ENCODE data around the gene CRB1.

CRB1 gene

GRCh38 chr1:197250616-197251015 is 17.4 kb upstream of the CRB1 start:
- Histone ChIP-seq H3K36me3 (ENCODE audit: insufficient read depth, low read length) (no peaks in the 10 kb centered on the region), H2AFZ (ENCODE audit: low read depth, low read length) (no peak overlapping the region), H4K20me1 (ENCODE audit: insufficient read depth, low read length) (no peaks in the 10 kb centered on the region), H3K79me2 (ENCODE audit: insufficient read depth, low read length) (no peaks in the 10 kb centered on the region), H3K4me1 (ENCODE audit: insufficient read depth, low read length) (no peaks in the 10 kb centered on the region), H3K9me3 (ENCODE audit: insufficient read depth, low read length, severe bottlenecking) (no peaks in the 10 kb centered on the region), H3K9ac (ENCODE audit: low read depth, low read length) (no peak overlapping the region), H3K4me2 (ENCODE audit: insufficient read depth, low read length) (no peak overlapping the region), H3K27ac (ENCODE audit: low read length) (no peak overlapping the region), H3K4me3 (ENCODE audit: low read depth in 1 of 2, low read length in 2 of 2) (no peak overlapping the region), H3K27me3 (ENCODE audit: insufficient read depth, low read length, poor library complexity) (no peaks in the 10 kb centered on the region)
- ATAC-seq (ENCODE audit: insufficient read depth, low read depth) = no peak
- no peak for DNase-seq
- TF ChIP-seq CTCF (IDR thresholded peaks at IDR 0.05; ENCODE audit: borderline replicate concordance, extremely low read depth, low read length, poor library complexity, severe bottlenecking) = no peak
- TF ChIP-seq EZH2 (IDR thresholded peaks at IDR 0.05; ENCODE audit: borderline replicate concordance, low read depth, low read length, severe bottlenecking) = no peak

DNA sequence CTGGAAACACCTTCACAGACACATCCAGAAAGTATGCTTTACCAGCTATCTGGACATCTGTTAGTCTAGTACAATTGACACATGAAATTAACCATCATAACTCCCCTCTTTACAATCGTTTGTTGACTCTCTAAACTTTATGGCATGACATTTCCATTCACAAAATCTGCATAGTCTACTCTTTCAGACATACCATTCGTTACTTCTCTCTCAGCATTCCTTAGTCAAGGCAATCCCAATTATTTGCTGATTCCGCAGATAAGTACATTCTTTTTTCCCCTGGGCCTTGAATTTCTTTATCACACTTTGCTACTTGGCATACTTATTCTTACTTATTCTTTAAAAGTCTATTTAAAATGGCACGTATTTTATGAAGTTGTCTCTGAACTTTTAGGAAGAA is 15.1 kb upstream of the CRB1 start:
- ATAC-seq (ENCODE audit: insufficient read depth, low read depth) (no peak), DNase-seq (no peak)
- no peak overlapping the region for H3K4me2 ChIP-seq (ENCODE audit: insufficient read depth, low read length)
- no peaks in the 10 kb centered on the region for H3K9me3 ChIP-seq (ENCODE audit: insufficient read depth, low read length, severe bottlenecking)
- H3K27ac ChIP-seq (ENCODE audit: low read length) = no peak overlapping the region
- H3K36me3 ChIP-seq (ENCODE audit: insufficient read depth, low read length) = no peaks in the 10 kb centered on the region
- no peaks in the 10 kb centered on the region for H4K20me1 ChIP-seq (ENCODE audit: insufficient read depth, low read length)
- H3K4me3 ChIP-seq (ENCODE audit: low read depth in 1 of 2, low read length in 2 of 2) = no peak overlapping the region
- no peaks in the 10 kb centered on the region for H3K4me1 ChIP-seq (ENCODE audit: insufficient read depth, low read length)
- H2AFZ ChIP-seq (ENCODE audit: low read depth, low read length) = no peak overlapping the region
- H3K79me2 ChIP-seq (ENCODE audit: insufficient read depth, low read length) = no peaks in the 10 kb centered on the region
- TF ChIP-seq CTCF (IDR thresholded peaks at IDR 0.05; ENCODE audit: borderline replicate concordance, extremely low read depth, low read length, poor library complexity, severe bottlenecking) = no peak
- no peak for TF ChIP-seq EZH2 (IDR thresholded peaks at IDR 0.05; ENCODE audit: borderline replicate concordance, low read depth, low read length, severe bottlenecking)
- H3K9ac ChIP-seq (ENCODE audit: low read depth, low read length) = no peak overlapping the region
- H3K27me3 ChIP-seq (ENCODE audit: insufficient read depth, low read length, poor library complexity) = no peaks in the 10 kb centered on the region

DNA sequence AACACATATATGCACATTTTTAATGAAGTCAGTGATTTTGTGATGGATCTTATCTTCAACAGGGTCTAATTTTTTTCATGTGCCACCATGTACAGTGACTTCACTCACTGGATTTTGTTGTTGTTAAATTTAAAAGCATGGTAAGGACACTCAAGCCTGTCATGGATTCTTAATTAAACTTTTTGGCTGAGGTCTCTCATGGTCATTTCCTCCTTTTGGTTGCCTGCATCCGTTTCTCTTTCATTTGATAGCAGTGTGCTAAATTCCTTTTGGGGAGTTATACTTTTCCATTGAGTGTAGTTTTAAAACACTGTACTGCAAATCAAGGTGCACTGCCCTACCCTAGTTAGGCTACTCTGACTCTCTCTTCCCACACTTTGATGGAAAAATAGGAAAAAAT is 13.2 kb upstream of the CRB1 start:
- H3K79me2 ChIP-seq (ENCODE audit: insufficient read depth, low read length) = no peaks in the 10 kb centered on the region
- TF ChIP-seq EZH2 (IDR thresholded peaks at IDR 0.05; ENCODE audit: borderline replicate concordance, low read depth, low read length, severe bottlenecking) = no peak
- TF ChIP-seq CTCF (IDR thresholded peaks at IDR 0.05; ENCODE audit: borderline replicate concordance, extremely low read depth, low read length, poor library complexity, severe bottlenecking) = no peak
- H3K36me3 ChIP-seq (ENCODE audit: insufficient read depth, low read length) = no peaks in the 10 kb centered on the region
- H3K27ac ChIP-seq (ENCODE audit: low read length) = no peak overlapping the region
- H3K4me2 ChIP-seq (ENCODE audit: insufficient read depth, low read length) = no peak overlapping the region
- no peaks in the 10 kb centered on the region for H3K9me3 ChIP-seq (ENCODE audit: insufficient read depth, low read length, severe bottlenecking)
- H2AFZ ChIP-seq (ENCODE audit: low read depth, low read length) = no peak overlapping the region
- H4K20me1 ChIP-seq (ENCODE audit: insufficient read depth, low read length) = no peaks in the 10 kb centered on the region
- no peaks in the 10 kb centered on the region for H3K27me3 ChIP-seq (ENCODE audit: insufficient read depth, low read length, poor library complexity)
- H3K9ac ChIP-seq (ENCODE audit: low read depth, low read length) = no peak overlapping the region
- no peaks in the 10 kb centered on the region for H3K4me1 ChIP-seq (ENCODE audit: insufficient read depth, low read length)
- no peak overlapping the region for H3K4me3 ChIP-seq (ENCODE audit: low read depth in 1 of 2, low read length in 2 of 2)
- ATAC-seq (ENCODE audit: insufficient read depth, low read depth) (no peak), DNase-seq (no peak)
